HepG2 (cell line): Measurements from ENCODE around the gene B3GNT9. TPM values are rescaled to one million over a fixed set of nuclear protein-coding genes. Genes with fewer than 3 reads are reported as not detected.

Experiments
- HOMEZ ChIP-seq: IDR thresholded peaks from 2 replicates; pipeline ENCODE4 v1.6.1; 2016; ENCODE audit warnings: low read depth
- NR3C1 ChIP-seq: sonication (generic); formaldehyde crosslinking; IDR thresholded peaks from 2 replicates; pipeline ENCODE4 v1.4.0; 2020; ENCODE audit warnings: missing genetic modification reagents
- PRDM4 ChIP-seq: sonication (generic); formaldehyde crosslinking; IDR thresholded peaks from 2 replicates; pipeline ENCODE4 v1.9.0; 2021; ENCODE audit warnings: missing genetic modification reagents, borderline replicate concordance
- RARA ChIP-seq: IDR thresholded peaks from 2 replicates; pipeline ENCODE4 v1.6.1; 2016; ENCODE audit warnings: missing genetic modification reagents, missing compliant biosample characterization
- SAP130 ChIP-seq: IDR thresholded peaks from 2 replicates; pipeline ENCODE4 v1.6.1; 2016; ENCODE audit warnings: low read depth
- SMAD3 ChIP-seq: sonication (generic); formaldehyde crosslinking; IDR thresholded peaks from 2 replicates; pipeline ENCODE4 v1.4.0; 2020; ENCODE audit warnings: missing genetic modification reagents
- SRSF1 ChIP-seq: fragments of 200-400 bp; formaldehyde crosslinking; optimal IDR thresholded peaks from 2 replicates; pipeline ENCODE3; 2017; ENCODE audit warnings: mild to moderate bottlenecking, low read depth, low read length, moderate library complexity
- TEF ChIP-seq: sonication (generic); formaldehyde crosslinking; IDR thresholded peaks from 2 replicates; pipeline ENCODE4 v1.5.0; 2020; ENCODE audit warnings: missing genetic modification reagents
- TSC22D2 ChIP-seq: sonication (generic); formaldehyde crosslinking; IDR thresholded peaks from 2 replicates; pipeline ENCODE4 v1.5.1; 2020; ENCODE audit warnings: missing genetic modification reagents, mild to moderate bottlenecking, borderline replicate concordance
- ZBTB20 ChIP-seq: sonication (generic); formaldehyde crosslinking; IDR thresholded peaks from 2 replicates; pipeline ENCODE4 v1.8.1; 2023; ENCODE audit warnings: missing genetic modification reagents, low read depth, mild to moderate bottlenecking, borderline replicate concordance
- ZBTB7B ChIP-seq: sonication (generic); formaldehyde crosslinking; IDR thresholded peaks from 2 replicates; pipeline ENCODE4 v1.4.0; 2020; ENCODE audit warnings: missing genetic modification reagents
- ZIK1 ChIP-seq: sonication (generic); formaldehyde crosslinking; IDR thresholded peaks from 2 replicates; pipeline ENCODE4 v1.5.0; 2020; ENCODE audit warnings: mild to moderate bottlenecking, low read depth, missing genetic modification reagents, borderline replicate concordance
- ZNF12 ChIP-seq: sonication (generic); formaldehyde crosslinking; IDR thresholded peaks from 2 replicates; pipeline ENCODE4 v1.5.0; 2020; ENCODE audit warnings: missing genetic modification reagents
- ZNF17 ChIP-seq: sonication (generic); formaldehyde crosslinking; IDR thresholded peaks from 2 replicates; pipeline ENCODE4 v1.5.0; 2020; ENCODE audit warnings: mild to moderate bottlenecking, missing genetic modification reagents
- ZNF274 ChIP-seq: sonication (generic); formaldehyde crosslinking; IDR thresholded peaks from 2 replicates; pipeline ENCODE4 v1.5.1; 2020; ENCODE audit warnings: mild to moderate bottlenecking, missing genetic modification reagents
- ZNF616 ChIP-seq: sonication (generic); formaldehyde crosslinking; IDR thresholded peaks from 2 replicates; pipeline ENCODE4 v1.5.0; 2020; ENCODE audit warnings: low read depth, mild to moderate bottlenecking, missing genetic modification reagents
- ZNF670 ChIP-seq: sonication (generic); formaldehyde crosslinking; IDR thresholded peaks from 2 replicates; pipeline ENCODE4 v1.8.0; 2022; ENCODE audit warnings: mild to moderate bottlenecking, missing genetic modification reagents, borderline replicate concordance
- ZNF839 ChIP-seq: sonication (generic); formaldehyde crosslinking; IDR thresholded peaks from 2 replicates; pipeline ENCODE4 v1.4.0; 2020; ENCODE audit warnings: missing genetic modification reagents, mild to moderate bottlenecking, borderline replicate concordance
- ZNF841 ChIP-seq: sonication (generic); formaldehyde crosslinking; IDR thresholded peaks from 2 replicates; pipeline ENCODE4 v1.8.1; 2023; ENCODE audit warnings: missing genetic modification reagents, borderline replicate concordance
- polyA plus RNA-seq, 8 experiments: library from polyadenylated mRNA; depleted of rRNA in 3 of 8; stranded (reverse) in 7 of 8; unstranded in 1 of 8; fragments of >200 nt; fragmentation: Illumina TruSeq in 4 of 8; extraction: Trizol in 4 of 8; gene quantifications; 2 replicates each; pipeline versions ENCODE4 v1.2.1 to v1.2.3, GENCODE V29; 2011 to 2016; ENCODE audit warnings: low read depth in 4 of 8, missing spikeins in 1 of 8, mixed read lengths in 1 of 8; ENCODE audit not compliant: insufficient read depth in 1 of 8
- total RNA-seq, 5 experiments: library from RNA; depleted of rRNA; stranded (reverse); fragments of >200 nt; fragmentation: Illumina TruSeq; extraction: Trizol; gene quantifications; 2 replicates each; pipeline ENCODE4 v1.2.3, GENCODE V29; 2016; ENCODE audit warnings: low read depth in 1 of 5
- TF ChIP-seq, protein P1 (sequence below): sonication (generic); formaldehyde crosslinking; IDR thresholded peaks from 2 replicates; pipeline ENCODE4 v1.8.1; 2023; ENCODE audit warnings: missing genetic modification reagents, mild to moderate bottlenecking, borderline replicate concordance
- TF ChIP-seq, protein P2 (sequence below): sonication (generic); formaldehyde crosslinking; IDR thresholded peaks from 2 replicates; pipeline ENCODE4 v1.4.0; 2020; ENCODE audit warnings: missing genetic modification reagents
- TF ChIP-seq, protein P3 (sequence below): sonication (generic); formaldehyde crosslinking; IDR thresholded peaks from 2 replicates; pipeline ENCODE4 v1.5.1; 2020; ENCODE audit warnings: mild to moderate bottlenecking, missing genetic modification reagents, moderate library complexity

B3GNT9 gene
- total and polyA plus RNA-seq, 2 of the 13 experiments (the other 11 are each of a cell fraction or from before 2014, with no cell fraction given), result 1.5 to 3.1 TPM

DNA sequence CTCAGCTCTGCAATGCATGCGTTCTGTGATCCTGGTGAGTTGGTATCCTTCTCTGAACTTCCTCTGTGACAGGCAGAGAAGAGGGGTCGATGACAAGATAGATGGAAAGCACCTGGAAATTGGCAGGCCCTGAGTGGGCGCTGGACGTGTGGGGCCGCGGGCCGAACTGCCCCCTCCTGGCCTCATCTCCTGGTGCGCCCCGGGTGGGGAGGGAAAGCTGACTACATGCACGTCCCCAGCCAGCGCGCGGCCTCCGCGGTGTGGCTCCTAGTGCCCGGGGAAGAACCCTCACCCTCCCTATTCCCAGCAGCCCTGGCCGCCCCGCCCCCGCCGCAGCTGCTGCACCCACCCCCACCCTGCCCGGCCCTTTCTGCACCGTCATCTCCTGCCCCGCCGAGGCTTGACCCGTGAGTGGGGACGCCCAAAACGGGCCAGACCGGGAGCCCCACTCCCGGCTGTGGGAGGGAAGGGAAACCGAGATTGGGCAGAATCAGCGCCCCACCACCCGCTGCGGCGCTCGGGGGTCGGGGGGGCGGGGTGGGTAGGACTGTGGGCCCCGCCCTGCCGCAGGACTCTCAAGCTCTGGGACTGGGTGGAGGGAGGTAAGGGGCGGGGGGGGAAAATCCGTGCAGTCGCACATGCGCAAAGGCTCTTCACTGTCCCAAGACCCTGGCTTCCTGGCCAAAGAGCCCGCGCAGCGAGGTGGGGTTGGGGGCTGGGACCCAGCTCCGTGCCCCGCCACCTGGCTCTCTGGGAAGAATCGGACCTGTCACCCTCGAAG lies 19.6 kb upstream of the B3GNT9 start, which contains the start of gene NOL3 (continued):
- 0 out of 2 replicates have a peak, but pooled peaks have one; percentile 10 for TF ChIP-seq ZIK1 (CRISPR knock-in tag)
- TF ChIP-seq ZNF274, result 0 out of 2 replicates have a peak, but pooled peaks have one; percentile 10
- peak; percentile 52 for TF ChIP-seq SAP130 (CRISPR knock-in tag)
- no peak for TF ChIP-seq ZNF12 (CRISPR knock-in tag)
- TF ChIP-seq, protein P1, sequence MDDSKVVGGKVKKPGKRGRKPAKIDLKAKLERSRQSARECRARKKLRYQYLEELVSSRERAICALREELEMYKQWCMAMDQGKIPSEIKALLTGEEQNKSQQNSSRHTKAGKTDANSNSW (CRISPR knock-in tag), result no peak
- TF ChIP-seq ZNF841 (CRISPR knock-in tag), result no peak
- TF ChIP-seq SRSF1, result no peak
- TF ChIP-seq ZBTB20 (CRISPR knock-in tag), result no peak; the same call in 1 of the 2 replicates
- no peak; the same call in 1 of the 2 replicates for TF ChIP-seq HOMEZ (CRISPR knock-in tag)
- TF ChIP-seq ZNF616 (CRISPR knock-in tag), result peak; percentile 59; the same call in 1 of the 2 replicates
- no peak for TF ChIP-seq ZNF839 (CRISPR knock-in tag)
- no peak for TF ChIP-seq TEF
- TF ChIP-seq ZBTB7B (CRISPR knock-in tag), result 0 out of 2 replicates have a peak, but pooled peaks have one; percentile 17
- TF ChIP-seq NR3C1, result no peak
- TF ChIP-seq, protein P2, sequence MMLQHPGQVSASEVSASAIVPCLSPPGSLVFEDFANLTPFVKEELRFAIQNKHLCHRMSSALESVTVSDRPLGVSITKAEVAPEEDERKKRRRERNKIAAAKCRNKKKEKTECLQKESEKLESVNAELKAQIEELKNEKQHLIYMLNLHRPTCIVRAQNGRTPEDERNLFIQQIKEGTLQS (CRISPR knock-in tag), result no peak
- TF ChIP-seq ZNF670 (CRISPR knock-in tag), result peak; percentile 68; the same call in 1 of the 2 replicates
- TF ChIP-seq, protein P3, sequence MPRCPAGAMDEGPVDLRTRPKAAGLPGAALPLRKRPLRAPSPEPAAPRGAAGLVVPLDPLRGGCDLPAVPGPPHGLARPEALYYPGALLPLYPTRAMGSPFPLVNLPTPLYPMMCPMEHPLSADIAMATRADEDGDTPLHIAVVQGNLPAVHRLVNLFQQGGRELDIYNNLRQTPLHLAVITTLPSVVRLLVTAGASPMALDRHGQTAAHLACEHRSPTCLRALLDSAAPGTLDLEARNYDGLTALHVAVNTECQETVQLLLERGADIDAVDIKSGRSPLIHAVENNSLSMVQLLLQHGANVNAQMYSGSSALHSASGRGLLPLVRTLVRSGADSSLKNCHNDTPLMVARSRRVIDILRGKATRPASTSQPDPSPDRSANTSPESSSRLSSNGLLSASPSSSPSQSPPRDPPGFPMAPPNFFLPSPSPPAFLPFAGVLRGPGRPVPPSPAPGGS, result 0 out of 2 replicates have a peak, but pooled peaks have one; percentile 67
- no peak for TF ChIP-seq SMAD3 (CRISPR knock-in tag)
- no peak for TF ChIP-seq PRDM4 (CRISPR knock-in tag)
- no peak for TF ChIP-seq RARA (CRISPR knock-in tag)
- TF ChIP-seq TSC22D2 (CRISPR knock-in tag), result no peak
- TF ChIP-seq ZNF17 (CRISPR knock-in tag), result no peak
- TF ChIP-seq, all 625 proteins: peak for 195
